ENCODE results near the gene FFAR3.

Gene FFAR3, protein sequence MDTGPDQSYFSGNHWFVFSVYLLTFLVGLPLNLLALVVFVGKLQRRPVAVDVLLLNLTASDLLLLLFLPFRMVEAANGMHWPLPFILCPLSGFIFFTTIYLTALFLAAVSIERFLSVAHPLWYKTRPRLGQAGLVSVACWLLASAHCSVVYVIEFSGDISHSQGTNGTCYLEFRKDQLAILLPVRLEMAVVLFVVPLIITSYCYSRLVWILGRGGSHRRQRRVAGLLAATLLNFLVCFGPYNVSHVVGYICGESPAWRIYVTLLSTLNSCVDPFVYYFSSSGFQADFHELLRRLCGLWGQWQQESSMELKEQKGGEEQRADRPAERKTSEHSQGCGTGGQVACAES

GRCh38 chr19:35357867-35358573 is at the start of gene FFAR3:
TSS of gene FFAR3 (plus strand) at chr19:35358460. CDS start at chr19:35358891, 431 bp downstream.
- TF ChIP-seq ZFX (IDR thresholded peaks at IDR 0.05; ENCODE audit: borderline replicate concordance) (no peak), CTCF (IDR thresholded peaks at IDR 0.05) (no peak)
- H3K27ac ChIP-seq: no peak within 1 kb of the TSS

GRCh38 chr19:35308910-35309309 is 49.4 kb upstream of the FFAR3 start:
- TF ChIP-seq ZFX (IDR thresholded peaks at IDR 0.05; ENCODE audit: borderline replicate concordance) (no peak), CTCF (IDR thresholded peaks at IDR 0.05) (no peak)
- H3K27ac ChIP-seq: no peak overlapping the region

GRCh38 chr19:35309481-35310279 is 48.6 kb upstream of the FFAR3 start:
- TF ChIP-seq CTCF (IDR thresholded peaks at IDR 0.05): no peak
- TF ChIP-seq ZFX (IDR thresholded peaks at IDR 0.05; ENCODE audit: borderline replicate concordance): no peak
- H3K27ac ChIP-seq: no peak overlapping the region

DNA sequence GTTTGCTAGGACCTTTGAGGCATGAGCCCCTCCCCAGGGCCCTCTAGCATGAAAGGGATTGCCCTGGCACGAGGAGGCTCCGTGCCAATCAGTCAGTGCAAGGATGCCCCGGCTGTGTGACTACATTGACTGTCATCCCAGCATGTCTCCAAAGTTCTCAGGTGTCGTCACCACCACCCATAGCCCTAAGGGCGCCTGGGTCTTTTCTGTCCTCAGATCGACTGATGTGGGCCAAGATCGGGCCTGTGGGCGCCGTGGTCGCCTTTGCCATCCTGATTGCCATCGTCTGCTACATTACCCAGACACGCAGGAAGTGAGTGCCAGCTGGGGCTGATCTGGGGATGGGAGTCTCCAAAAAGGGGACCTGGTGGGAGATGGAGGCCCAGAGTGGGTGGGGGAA is 47.9 kb upstream of the FFAR3 start:
- H3K27ac ChIP-seq: no peak overlapping the region
- TF ChIP-seq ZFX (IDR thresholded peaks at IDR 0.05; ENCODE audit: borderline replicate concordance) (no peak), CTCF (IDR thresholded peaks at IDR 0.05) (no peak)

DNA sequence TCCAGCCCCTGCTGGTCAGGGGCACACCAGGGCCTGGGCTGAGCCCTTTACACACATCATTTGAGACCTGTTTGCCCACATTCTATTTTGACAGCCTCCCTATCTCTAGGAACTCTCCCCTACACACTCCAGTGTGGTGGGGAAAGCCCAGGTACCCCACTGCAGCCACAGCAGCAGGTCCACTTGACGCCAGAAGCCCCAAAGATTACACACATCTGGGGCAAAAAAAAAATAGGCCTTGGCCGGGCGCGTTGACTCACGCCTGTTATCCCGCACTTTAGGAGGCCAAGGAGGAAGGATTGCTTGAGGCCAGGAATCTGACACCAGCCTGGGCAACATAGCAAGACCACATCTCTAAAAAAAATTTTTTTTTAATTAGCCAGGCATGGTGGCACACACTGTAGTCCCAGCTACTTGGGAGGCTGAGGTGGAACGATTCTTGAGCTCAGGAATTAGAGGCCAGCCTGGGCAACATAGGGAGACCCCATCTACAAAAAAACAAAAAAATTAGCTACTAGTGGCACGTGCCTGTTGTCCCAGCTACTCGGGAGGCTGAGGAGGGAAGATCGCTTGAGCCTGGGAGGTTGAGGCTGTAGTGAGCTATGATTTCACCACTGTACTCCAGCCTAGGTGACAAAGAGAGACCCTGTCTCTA is 47.3 kb upstream of the FFAR3 start:
- TF ChIP-seq CTCF (IDR thresholded peaks at IDR 0.05) (no peak), ZFX (IDR thresholded peaks at IDR 0.05; ENCODE audit: borderline replicate concordance) (no peak)
- H3K27ac ChIP-seq: no peak overlapping the region

- no peak overlapping the region for H3K27ac ChIP-seq
- TF ChIP-seq CTCF (IDR thresholded peaks at IDR 0.05): no peak
- no peak for TF ChIP-seq ZFX (IDR thresholded peaks at IDR 0.05; ENCODE audit: borderline replicate concordance)
Measured at GRCh38 chr19:35311901-35312665, 46.2 kb upstream of the FFAR3 start.
